Vagina (tissue), 2 donors: ENCODE measurements around the gene SP1.

ENCODE experiments used
- POLR2A ChIP-seq, 2 donors: fragments of 450-650 bp; IDR thresholded peaks; one replicate each; pipeline ENCODE4 v1.6.1; 2017; ENCODE audit warnings: antibody characterized with exemption in 2 of 2, mild to moderate bottlenecking in 2 of 2, moderate library complexity in 2 of 2
- TF ChIP-seq, protein P1 (sequence below), 3 experiments: fragments of 450-650 bp in 2 of 3; fragments of 200-600 bp in 1 of 3; sonication (generic) in 1 of 3; IDR thresholded peaks; one replicate each; pipeline ENCODE4 v1.5.1; 2017 to 2019; ENCODE audit warnings: antibody characterized with exemption in 3 of 3, mild to moderate bottlenecking in 2 of 3, moderate library complexity in 2 of 3

DNA sequence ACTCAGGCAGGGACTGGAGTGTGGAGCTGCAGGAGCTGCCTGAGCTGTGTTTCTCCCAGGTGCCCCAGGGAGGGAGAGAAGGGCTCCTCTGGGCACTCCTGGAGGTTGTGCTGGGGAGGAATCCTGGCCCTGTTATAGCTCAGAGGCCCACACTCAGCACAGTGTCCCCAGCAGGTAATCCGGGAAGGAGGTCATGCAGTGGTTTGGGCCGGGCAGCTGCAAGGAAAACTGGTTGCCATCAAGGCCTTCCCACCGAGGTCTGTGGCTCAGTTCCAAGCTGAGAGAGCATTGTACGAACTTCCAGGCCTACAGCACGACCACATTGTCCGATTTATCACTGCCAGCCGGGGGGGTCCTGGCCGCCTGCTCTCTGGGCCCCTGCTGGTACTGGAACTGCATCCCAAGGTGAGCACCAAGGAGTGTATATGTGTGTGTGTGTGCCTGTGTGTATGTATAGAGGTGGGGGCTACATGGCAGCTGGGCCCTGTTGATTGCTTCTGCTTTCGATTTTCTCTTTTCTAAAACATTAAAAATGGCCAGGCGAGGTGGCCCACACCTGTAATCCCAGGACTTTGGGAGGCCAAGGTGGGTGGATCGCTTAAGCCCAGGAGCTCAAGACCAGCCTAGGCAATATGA, 45.7 kb downstream of the SP1 start:
- TF ChIP-seq, protein P1, sequence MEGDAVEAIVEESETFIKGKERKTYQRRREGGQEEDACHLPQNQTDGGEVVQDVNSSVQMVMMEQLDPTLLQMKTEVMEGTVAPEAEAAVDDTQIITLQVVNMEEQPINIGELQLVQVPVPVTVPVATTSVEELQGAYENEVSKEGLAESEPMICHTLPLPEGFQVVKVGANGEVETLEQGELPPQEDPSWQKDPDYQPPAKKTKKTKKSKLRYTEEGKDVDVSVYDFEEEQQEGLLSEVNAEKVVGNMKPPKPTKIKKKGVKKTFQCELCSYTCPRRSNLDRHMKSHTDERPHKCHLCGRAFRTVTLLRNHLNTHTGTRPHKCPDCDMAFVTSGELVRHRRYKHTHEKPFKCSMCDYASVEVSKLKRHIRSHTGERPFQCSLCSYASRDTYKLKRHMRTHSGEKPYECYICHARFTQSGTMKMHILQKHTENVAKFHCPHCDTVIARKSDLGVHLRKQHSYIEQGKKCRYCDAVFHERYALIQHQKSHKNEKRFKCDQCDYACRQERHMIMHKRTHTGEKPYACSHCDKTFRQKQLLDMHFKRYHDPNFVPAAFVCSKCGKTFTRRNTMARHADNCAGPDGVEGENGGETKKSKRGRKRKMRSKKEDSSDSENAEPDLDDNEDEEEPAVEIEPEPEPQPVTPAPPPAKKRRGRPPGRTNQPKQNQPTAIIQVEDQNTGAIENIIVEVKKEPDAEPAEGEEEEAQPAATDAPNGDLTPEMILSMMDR (IDR thresholded peaks at IDR 0.05), result no peak
- no peak for TF ChIP-seq POLR2A (IDR thresholded peaks at IDR 0.05)
